Measurements from ENCODE around the gene IGSF22.

IGSF22 gene

GRCh38 chr11:18731949-18732821, 6.2 kb upstream of the IGSF22 start:
- no peak for TF ChIP-seq ZNF274 (IDR thresholded peaks at IDR 0.05; ENCODE audit: low read depth, low read length)
- H3K4me3 ChIP-seq (ENCODE audit: low read length), result no peak overlapping the region

GRCh38 chr11:18731441-18731840, 5.5 kb upstream of the IGSF22 start:
- H3K4me3 ChIP-seq (ENCODE audit: low read length), result no peak overlapping the region
- no peak for TF ChIP-seq ZNF274 (IDR thresholded peaks at IDR 0.05; ENCODE audit: low read depth, low read length)

- TF ChIP-seq ZNF274 (IDR thresholded peaks at IDR 0.05; ENCODE audit: low read depth, low read length), result no peak
- H3K4me3 ChIP-seq (ENCODE audit: low read length), result no peak overlapping the region
Observed at GRCh38 chr11:18730020-18730419, 4.0 kb upstream of the IGSF22 start.

GRCh38 chr11:18729426-18729825, 3.4 kb upstream of the IGSF22 start:
- TF ChIP-seq ZNF274 (IDR thresholded peaks at IDR 0.05; ENCODE audit: low read depth, low read length), result no peak
- H3K4me3 ChIP-seq (ENCODE audit: low read length), result no peak overlapping the region

- H3K4me3 ChIP-seq (ENCODE audit: low read length), result no peak overlapping the region
- no peak for TF ChIP-seq ZNF274 (IDR thresholded peaks at IDR 0.05; ENCODE audit: low read depth, low read length)
Observed at GRCh38 chr11:18728658-18729057, 2.7 kb upstream of the IGSF22 start.

GRCh38 chr11:18727479-18728236, 1.7 kb upstream of the IGSF22 start:
- no peak overlapping the region for H3K4me3 ChIP-seq (ENCODE audit: low read length)
- no peak for TF ChIP-seq ZNF274 (IDR thresholded peaks at IDR 0.05; ENCODE audit: low read depth, low read length)

- TF ChIP-seq ZNF274 (IDR thresholded peaks at IDR 0.05; ENCODE audit: low read depth, low read length), result no peak
- no peak overlapping the region for H3K4me3 ChIP-seq (ENCODE audit: low read length)
Observed at GRCh38 chr11:18723991-18724390, 2.0 kb downstream of the IGSF22 start.

GRCh38 chr11:18722293-18722637, 3.7 kb downstream of the IGSF22 start:
- no peak overlapping the region for H3K4me3 ChIP-seq (ENCODE audit: low read length)
- no peak for TF ChIP-seq ZNF274 (IDR thresholded peaks at IDR 0.05; ENCODE audit: low read depth, low read length)

- peak overlapping the region; percentile 40; the same call in 1 of the 2 replicates for H3K4me3 ChIP-seq (ENCODE audit: low read length)
- TF ChIP-seq ZNF274 (IDR thresholded peaks at IDR 0.05; ENCODE audit: low read depth, low read length), result no peak
Observed at GRCh38 chr11:18721561-18722292, 4.3 kb downstream of the IGSF22 start.

GRCh38 chr11:18720808-18721560, 5.0 kb downstream of the IGSF22 start:
- no peak for TF ChIP-seq ZNF274 (IDR thresholded peaks at IDR 0.05; ENCODE audit: low read depth, low read length)
- H3K4me3 ChIP-seq (ENCODE audit: low read length), result peak overlapping the region; percentile 40; the same call in 1 of the 2 replicates

- no peak overlapping the region for H3K4me3 ChIP-seq (ENCODE audit: low read length)
- no peak for TF ChIP-seq ZNF274 (IDR thresholded peaks at IDR 0.05; ENCODE audit: low read depth, low read length)
Observed at GRCh38 chr11:18720091-18720807, 5.7 kb downstream of the IGSF22 start.

- no peak overlapping the region for H3K4me3 ChIP-seq (ENCODE audit: low read length)
- no peak for TF ChIP-seq ZNF274 (IDR thresholded peaks at IDR 0.05; ENCODE audit: low read depth, low read length)
Observed at GRCh38 chr11:18715476-18715875, 10.5 kb downstream of the IGSF22 start.

- TF ChIP-seq ZNF274 (IDR thresholded peaks at IDR 0.05; ENCODE audit: low read depth, low read length), result no peak
- no peak overlapping the region for H3K4me3 ChIP-seq (ENCODE audit: low read length)
Observed at GRCh38 chr11:18714443-18714780, 11.6 kb downstream of the IGSF22 start.

Measured in GM08714 (cell line).